Thymus (tissue), 11 donors: ENCODE measurements around the gene DHH. TPM values are rescaled to one million over a fixed set of nuclear protein-coding genes. Genes with fewer than 3 reads are reported as not detected.

Experiments used
- DNase-seq, 9 donors: peaks; one replicate each; pipeline ENCODE4 v3.0.0-alpha.2; 2013; ENCODE audit warnings: low spot score in 9 of 9, low read depth in 6 of 9, missing footprints in 1 of 9
- H3K27ac ChIP-seq, 2 donors: one replicate each; pipeline ENCODE4 v1.5.1; 2013; ENCODE audit warnings: control low read depth in 1 of 2, low read depth in 1 of 2, low read length in 1 of 2, mild to moderate bottlenecking in 1 of 2, moderate library complexity in 1 of 2
- H3K27me3 ChIP-seq, 2 donors: one replicate each; pipeline ENCODE4 v1.5.1; 2013; ENCODE audit warnings: low read length in 1 of 2; ENCODE audit not compliant: control insufficient read depth in 2 of 2, insufficient read depth in 1 of 2
- H3K36me3 ChIP-seq, 2 donors: one replicate each; pipeline ENCODE4 v1.5.1; 2013; ENCODE audit warnings: low read length in 1 of 2, mild to moderate bottlenecking in 1 of 2, moderate library complexity in 1 of 2; ENCODE audit not compliant: control insufficient read depth in 2 of 2, insufficient read depth in 2 of 2
- H3K4me1 ChIP-seq, 2 donors: one replicate each; pipeline ENCODE4 v1.5.1; 2013; ENCODE audit warnings: low read length in 2 of 2; ENCODE audit not compliant: control insufficient read depth in 2 of 2, insufficient read depth in 2 of 2
- H3K4me3 ChIP-seq, 2 donors: one replicate each; pipeline ENCODE4 v1.5.1; 2013; ENCODE audit warnings: low read length in 2 of 2, control low read depth in 1 of 2, mild to moderate bottlenecking in 1 of 2
- H3K9me3 ChIP-seq, 2 donors: one replicate each; pipeline ENCODE4 v1.5.1; 2013; ENCODE audit warnings: low read length in 1 of 2, mild to moderate bottlenecking in 1 of 2; ENCODE audit not compliant: control insufficient read depth in 2 of 2, insufficient read depth in 1 of 2
- WGBS: extraction: QIAGEN DNeasy Blood & Tissue Kit; methylation state at CpG from one replicate; pipeline ENCODE4 v1.1.7; 2013; 5-methylcytosine and 5-hydroxymethylcytosine counted together
- polyA plus RNA-seq: library from polyadenylated mRNA; stranded (reverse); fragments of 200-250 nt; gene quantifications from one replicate; pipeline ENCODE4 v1.2.3, GENCODE V29; 2013
- total RNA-seq: library from RNA; stranded (reverse); fragments of 120-200 nt; gene quantifications from one replicate; pipeline ENCODE4 v1.2.4, GENCODE V29; 2013
- donor health status: healthy.

DHH gene
- total and polyA plus RNA-seq, 2 donors, result 0.09 to 0.21 TPM

DNA sequence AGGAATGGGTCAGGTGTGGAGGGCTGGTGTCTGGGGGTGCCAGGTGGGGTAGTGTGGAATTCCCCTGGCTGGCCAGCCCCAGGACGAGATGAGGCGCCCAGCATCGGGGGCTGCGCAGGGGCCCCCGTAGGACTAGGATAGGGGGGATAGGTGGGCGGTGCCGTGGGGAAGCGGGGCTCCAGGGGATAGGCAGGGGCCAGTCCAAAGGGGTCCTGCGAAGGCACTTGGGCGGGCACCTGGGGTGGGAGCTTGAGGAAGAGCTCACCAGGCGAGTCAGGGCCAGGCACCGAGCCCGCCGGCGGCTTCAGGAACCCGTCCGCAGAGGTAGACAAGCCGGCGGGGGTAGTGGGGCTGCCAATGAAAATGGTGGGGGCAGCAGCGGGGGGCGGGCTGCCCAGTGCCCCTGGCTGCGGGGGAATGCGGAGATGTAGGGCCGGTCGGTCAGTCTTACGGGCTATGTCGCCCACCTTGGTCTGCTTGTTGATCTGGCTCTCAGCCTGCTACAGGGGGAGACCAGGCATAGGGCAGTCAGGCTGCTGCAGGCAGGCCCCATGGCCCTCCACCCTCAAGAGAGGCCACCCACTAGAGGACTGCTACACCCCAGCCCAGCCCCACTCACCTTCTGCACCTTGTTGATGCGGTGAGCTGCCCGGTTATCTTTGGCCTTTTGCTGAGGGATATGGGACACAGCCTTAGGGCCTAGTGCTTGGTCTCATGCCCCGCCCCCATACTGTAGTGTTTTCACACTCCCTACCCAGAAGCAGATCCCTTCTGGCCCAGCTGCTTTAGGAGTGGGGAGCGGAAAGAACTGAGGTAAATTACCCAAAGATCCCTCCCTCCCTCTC lies 53.3 kb downstream of the DHH start:
- Histone ChIP-seq H3K27ac (no peak overlapping the region), H3K4me1 (no peaks in the 10 kb centered on the region), H3K4me3 (no peak overlapping the region), H3K9me3 (peaks cover 0 to 3% of the 10 kb centered on the region in 2 donors), H3K27me3 (no peaks in the 10 kb centered on the region), H3K36me3 (peaks cover 98 to 99% of the 10 kb centered on the region in 2 donors)
- no peak for DNase-seq
- 98% methylated on average over 31 of the region's 31 CpGs for WGBS

- Histone ChIP-seq H3K4me1 (no peaks in the 10 kb centered on the region), H3K9me3 (peaks cover 0 to 3% of the 10 kb centered on the region in 2 donors), H3K27me3 (no peaks in the 10 kb centered on the region), H3K27ac (no peak overlapping the region), H3K4me3 (no peak overlapping the region), H3K36me3 (peaks cover 90 to 97% of the 10 kb centered on the region in 2 donors)
- DNase-seq, result no peak
- WGBS, result 98% methylated on average over 14 of the region's 14 CpGs
These were observed 54.2 kb downstream of the DHH start for GRCh38 chr12:49040364-49040855.

GRCh38 chr12:49039421-49040363 lies 54.9 kb downstream of the DHH start:
- H3K36me3 ChIP-seq, result peaks cover 89 to 97% of the 10 kb centered on the region in 2 donors
- 96% methylated on average over 30 of the region's 30 CpGs for WGBS
- no peak overlapping the region for H3K27ac ChIP-seq
- H3K27me3 ChIP-seq, result no peaks in the 10 kb centered on the region
- DNase-seq, result no peak
- H3K9me3 ChIP-seq, result peaks cover 0 to 3% of the 10 kb centered on the region in 2 donors
- H3K4me3 ChIP-seq, result no peak overlapping the region
- H3K4me1 ChIP-seq, result no peaks in the 10 kb centered on the region

- Histone ChIP-seq H3K36me3 (peaks cover 89 to 97% of the 10 kb centered on the region in 2 donors), H3K4me3 (no peak overlapping the region), H3K4me1 (no peaks in the 10 kb centered on the region), H3K9me3 (peaks cover 0 to 3% of the 10 kb centered on the region in 2 donors), H3K27ac (no peak overlapping the region), H3K27me3 (no peaks in the 10 kb centered on the region)
- DNase-seq, result no peak
- 98% methylated on average over 20 of the region's 20 CpGs for WGBS
These were observed 56.2 kb downstream of the DHH start for GRCh38 chr12:49038291-49038955.

DNA sequence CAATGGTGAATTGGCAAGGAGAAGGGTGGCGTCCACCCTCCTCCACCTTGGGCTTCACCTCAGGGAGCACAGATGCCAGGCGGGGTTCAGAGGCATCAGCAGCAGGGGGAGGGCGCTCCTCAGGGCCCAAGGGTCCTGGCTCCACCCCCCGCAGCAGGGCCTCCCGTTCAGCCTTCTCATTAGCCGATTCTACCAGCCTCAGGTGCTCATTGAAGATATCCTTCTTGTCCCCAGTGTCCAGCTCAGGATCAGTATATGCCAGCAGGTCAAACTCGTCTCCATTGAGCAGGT lies 56.7 kb downstream of the DHH start:
- no peaks in the 10 kb centered on the region for H3K4me1 ChIP-seq
- peaks cover 89 to 97% of the 10 kb centered on the region in 2 donors for H3K36me3 ChIP-seq
- no peak overlapping the region for H3K4me3 ChIP-seq
- DNase-seq, result no peak
- no peak overlapping the region for H3K27ac ChIP-seq
- peaks cover 0 to 3% of the 10 kb centered on the region in 2 donors for H3K9me3 ChIP-seq
- 98% methylated on average over 7 of the region's 7 CpGs for WGBS
- no peaks in the 10 kb centered on the region for H3K27me3 ChIP-seq

GRCh38 chr12:49037111-49037946 lies 57.3 kb downstream of the DHH start:
- Histone ChIP-seq H3K27me3 (no peaks in the 10 kb centered on the region), H3K4me1 (no peaks in the 10 kb centered on the region), H3K36me3 (peaks cover 89 to 97% of the 10 kb centered on the region in 2 donors), H3K9me3 (peaks cover 0 to 3% of the 10 kb centered on the region in 2 donors), H3K4me3 (no peak overlapping the region), H3K27ac (no peak overlapping the region)
- DNase-seq, result no peak
- 98% methylated on average over 9 of the region's 9 CpGs for WGBS

Other genes starting within 250 kb of the DHH start
- gene DDX23, start 242.6 kb downstream of the DHH start, total RNA-seq, result 96.6 TPM
- gene DDX23, start 242.6 kb downstream of the DHH start, polyA plus RNA-seq, result 61.3 TPM
- 1.1 TPM for gene RND1, start 228.9 kb downstream of the DHH start, total RNA-seq
- 1.8 TPM for gene RND1, start 228.9 kb downstream of the DHH start, polyA plus RNA-seq
- gene FKBP11, start 169.3 kb downstream of the DHH start, total RNA-seq, result 8.3 TPM
- 36.7 TPM for gene FKBP11, start 169.3 kb downstream of the DHH start, polyA plus RNA-seq
- gene ARF3, start 137.3 kb downstream of the DHH start, total RNA-seq, result 48.1 TPM
- 70.6 TPM for gene ARF3, start 137.3 kb downstream of the DHH start, polyA plus RNA-seq
- 3.4 TPM for gene WNT10B, start 123.1 kb downstream of the DHH start, total RNA-seq
- 14.1 TPM for gene WNT10B, start 123.1 kb downstream of the DHH start, polyA plus RNA-seq
- not detected for gene WNT1, start 116.5 kb downstream of the DHH start, total RNA-seq
- gene WNT1, start 116.5 kb downstream of the DHH start, polyA plus RNA-seq, result 0.05 TPM
- 0.09 TPM for gene DDN, start 95.4 kb downstream of the DHH start, total RNA-seq
- 0.18 TPM for gene DDN, start 95.4 kb downstream of the DHH start, polyA plus RNA-seq
- 65.3 TPM for gene PRKAG1, start 76.0 kb downstream of the DHH start, total RNA-seq
- 58.5 TPM for gene PRKAG1, start 76.0 kb downstream of the DHH start, polyA plus RNA-seq
- gene KMT2D, start 34.0 kb downstream of the DHH start, total RNA-seq, result 13.3 TPM
- 37.4 TPM for gene KMT2D, start 34.0 kb downstream of the DHH start, polyA plus RNA-seq
- 3.2 TPM for gene RHEBL1, start 24.8 kb downstream of the DHH start, total RNA-seq
- gene RHEBL1, start 24.8 kb downstream of the DHH start, polyA plus RNA-seq, result 1.6 TPM
- 35.1 TPM for gene LMBR1L, start 16.0 kb upstream of the DHH start, total RNA-seq
- 112 TPM for gene LMBR1L, start 16.0 kb upstream of the DHH start, polyA plus RNA-seq
- gene TUBA1B, start 36.6 kb upstream of the DHH start, total RNA-seq, result 2,059 TPM
- gene TUBA1B, start 36.6 kb upstream of the DHH start, polyA plus RNA-seq, result 285 TPM
- gene TUBA1A, start 94.3 kb upstream of the DHH start, total RNA-seq, result 276 TPM
- gene TUBA1A, start 94.3 kb upstream of the DHH start, polyA plus RNA-seq, result 111 TPM
- gene TUBA1C, start 170.3 kb upstream of the DHH start, total RNA-seq, result 112 TPM
- 115 TPM for gene TUBA1C, start 170.3 kb upstream of the DHH start, polyA plus RNA-seq
- 0.28 TPM for gene PRPH, start 200.3 kb upstream of the DHH start, total RNA-seq
- gene PRPH, start 200.3 kb upstream of the DHH start, polyA plus RNA-seq, result 1.6 TPM
- 22.1 TPM for gene TROAP, start 228.5 kb upstream of the DHH start, total RNA-seq
- gene TROAP, start 228.5 kb upstream of the DHH start, polyA plus RNA-seq, result 12.4 TPM
- 0.05 TPM for gene C1QL4, start 242.4 kb upstream of the DHH start, total RNA-seq
- 0.21 TPM for gene C1QL4, start 242.4 kb upstream of the DHH start, polyA plus RNA-seq